Mucosa of rectum (tissue), 2 donors: ENCODE data around the gene PNLIPRP3.

Experiments
- H3K27ac ChIP-seq, 2 donors: one replicate each; pipeline ENCODE4 v1.7.0; 2013; ENCODE audit warnings: inconsistent platforms in 2 of 2, low read depth in 2 of 2, low read length in 2 of 2
- H3K27me3 ChIP-seq, 2 donors: one replicate each; pipeline ENCODE4 v1.7.0; 2013; ENCODE audit warnings: low read length in 2 of 2; ENCODE audit not compliant: control insufficient read depth in 2 of 2, insufficient read depth in 2 of 2
- H3K36me3 ChIP-seq, 2 donors: one replicate each; pipeline ENCODE4 v1.7.0; 2013; ENCODE audit warnings: low read length in 2 of 2; ENCODE audit not compliant: control insufficient read depth in 2 of 2, insufficient read depth in 2 of 2
- H3K4me1 ChIP-seq, 2 donors: one replicate each; pipeline ENCODE4 v1.7.0; 2013; ENCODE audit warnings: low read length in 2 of 2, mild to moderate bottlenecking in 1 of 2; ENCODE audit not compliant: control insufficient read depth in 2 of 2, insufficient read depth in 2 of 2
- H3K4me3 ChIP-seq, 2 donors: one replicate each; pipeline ENCODE4 v1.7.0; 2013; ENCODE audit warnings: low read length in 2 of 2
- H3K9ac ChIP-seq, 2 donors: one replicate each; pipeline ENCODE4 v1.7.0; 2013; ENCODE audit warnings: low read length in 2 of 2, low read depth in 1 of 2, mild to moderate bottlenecking in 1 of 2
- H3K9me3 ChIP-seq, 2 donors: one replicate each; pipeline ENCODE4 v1.7.0; 2013; ENCODE audit warnings: low read length in 2 of 2; ENCODE audit not compliant: control insufficient read depth in 2 of 2
- donor health status: healthy.
- donor health status: Normal muscosa, but diverticular disease.

Gene PNLIPRP3

GRCh38 chr10:116470071-116470470 lies 42.4 kb downstream of the PNLIPRP3 start:
- Histone ChIP-seq H3K27ac (no peak overlapping the region), H3K9me3 (no peaks in the 10 kb centered on the region), H3K4me1 (no peaks in the 10 kb centered on the region), H3K27me3 (no peaks in the 10 kb centered on the region), H3K9ac (no peak overlapping the region), H3K36me3 (no peaks in the 10 kb centered on the region), H3K4me3 (no peak overlapping the region)

GRCh38 chr10:116470768-116471415 lies 43.2 kb downstream of the PNLIPRP3 start:
- Histone ChIP-seq H3K36me3 (no peaks in the 10 kb centered on the region), H3K9ac (no peak overlapping the region), H3K4me1 (no peaks in the 10 kb centered on the region), H3K4me3 (no peak overlapping the region), H3K27me3 (no peaks in the 10 kb centered on the region), H3K9me3 (no peaks in the 10 kb centered on the region), H3K27ac (no peak overlapping the region)

DNA sequence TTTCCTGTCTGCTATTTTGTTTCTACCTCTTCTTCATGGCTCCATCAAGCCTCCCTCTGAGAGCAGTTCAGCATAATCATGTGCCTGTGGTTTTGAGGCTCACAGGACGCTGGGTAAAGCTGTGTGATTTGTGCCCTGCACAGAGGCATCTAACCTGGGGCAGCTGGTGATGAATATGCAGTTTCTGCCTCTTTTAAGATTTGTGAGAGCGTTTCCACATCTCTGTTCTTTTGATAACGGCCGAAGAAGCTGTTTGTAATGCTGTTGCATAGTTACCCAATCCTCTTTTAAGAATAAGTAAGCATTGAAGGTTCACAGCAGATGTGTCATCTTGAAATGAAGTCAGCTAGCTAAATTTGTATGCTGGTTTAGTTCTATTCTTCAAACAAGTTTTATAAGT lies 45.2 kb downstream of the PNLIPRP3 start:
- Histone ChIP-seq H3K9ac (no peak overlapping the region), H3K4me1 (no peaks in the 10 kb centered on the region), H3K4me3 (no peak overlapping the region), H3K36me3 (no peaks in the 10 kb centered on the region), H3K27me3 (no peaks in the 10 kb centered on the region), H3K9me3 (no peaks in the 10 kb centered on the region), H3K27ac (no peak overlapping the region)

DNA sequence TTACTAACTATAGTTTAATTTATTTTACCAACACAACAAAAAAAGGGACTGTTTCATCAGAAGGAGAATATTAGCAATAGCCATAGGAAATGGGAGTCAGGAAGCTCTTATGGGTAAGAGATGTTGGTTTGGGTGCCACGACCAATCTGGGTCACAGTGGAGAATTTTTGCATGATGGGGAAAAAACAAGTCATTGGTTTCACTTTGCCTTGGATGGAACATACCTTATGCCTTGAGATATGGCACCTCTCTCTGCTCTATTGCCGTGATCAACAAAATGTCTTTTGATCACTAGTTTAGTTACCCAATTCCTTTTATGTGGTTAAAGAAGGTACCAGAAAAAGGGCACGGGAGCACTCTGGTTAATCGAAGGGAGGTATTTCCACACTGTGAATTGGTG lies 48.2 kb downstream of the PNLIPRP3 start:
- no peaks in the 10 kb centered on the region for H3K4me1 ChIP-seq
- no peak overlapping the region for H3K4me3 ChIP-seq
- H3K9me3 ChIP-seq = no peaks in the 10 kb centered on the region
- H3K27ac ChIP-seq = no peak overlapping the region
- H3K36me3 ChIP-seq = no peaks in the 10 kb centered on the region
- H3K9ac ChIP-seq = no peak overlapping the region
- no peaks in the 10 kb centered on the region for H3K27me3 ChIP-seq

DNA sequence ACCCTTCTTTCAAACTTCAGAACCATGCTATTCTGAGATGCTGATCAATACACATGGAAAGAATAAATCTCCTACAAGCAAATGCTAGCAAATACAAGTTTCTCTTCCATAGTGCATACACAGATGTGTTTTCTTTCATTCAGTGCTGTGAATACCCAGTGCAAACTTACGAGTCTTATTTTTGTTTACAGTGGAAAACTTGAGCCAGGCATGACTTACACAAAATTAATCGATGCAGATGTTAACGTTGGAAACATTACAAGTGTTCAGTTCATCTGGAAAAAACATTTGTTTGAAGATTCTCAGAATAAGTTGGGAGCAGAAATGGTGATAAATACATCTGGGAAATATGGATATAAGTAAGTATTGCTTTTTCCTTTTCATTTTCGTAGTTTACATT lies 48.8 kb downstream of the PNLIPRP3 start:
- Histone ChIP-seq H3K4me1 (no peaks in the 10 kb centered on the region), H3K4me3 (no peak overlapping the region), H3K9ac (no peak overlapping the region), H3K27me3 (no peaks in the 10 kb centered on the region), H3K36me3 (no peaks in the 10 kb centered on the region), H3K9me3 (no peaks in the 10 kb centered on the region), H3K27ac (no peak overlapping the region)

DNA sequence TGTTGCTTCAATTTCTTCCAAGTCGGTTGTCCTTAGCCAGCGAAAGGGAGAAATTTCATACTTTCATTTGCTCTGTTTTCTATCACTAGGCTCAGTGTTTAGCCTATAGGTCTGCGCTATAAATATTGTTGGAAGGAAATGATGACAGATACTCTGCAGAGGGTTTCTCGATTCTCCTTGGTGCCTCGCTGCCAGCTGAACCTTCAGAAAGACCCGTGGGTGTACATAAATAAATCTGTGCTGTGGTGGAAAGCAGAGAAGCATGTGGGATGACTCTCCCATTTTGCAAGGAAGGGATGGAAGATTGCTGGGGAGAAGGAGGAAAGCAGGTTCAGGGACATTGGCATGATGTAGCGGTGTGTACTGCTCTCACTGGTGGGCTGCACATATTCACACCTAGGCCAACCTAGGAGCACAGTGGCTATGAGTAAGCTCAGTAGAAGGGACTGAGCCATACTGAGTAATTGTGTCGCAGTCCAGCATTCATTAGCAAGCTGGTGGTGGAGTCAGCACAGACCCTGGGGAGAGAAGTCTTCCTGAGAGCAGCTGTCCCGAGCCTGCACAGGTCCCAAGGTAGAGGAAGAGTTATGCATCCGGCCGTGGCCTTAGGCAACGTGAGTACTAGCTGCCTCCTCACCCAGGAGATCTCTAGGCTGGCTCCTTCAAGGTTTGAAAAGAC lies 50.5 kb downstream of the PNLIPRP3 start:
- no peaks in the 10 kb centered on the region for H3K27me3 ChIP-seq
- H3K9me3 ChIP-seq = no peaks in the 10 kb centered on the region
- H3K27ac ChIP-seq = no peak overlapping the region
- H3K36me3 ChIP-seq = no peaks in the 10 kb centered on the region
- H3K4me3 ChIP-seq = no peak overlapping the region
- no peak overlapping the region for H3K9ac ChIP-seq
- H3K4me1 ChIP-seq = no peaks in the 10 kb centered on the region

DNA sequence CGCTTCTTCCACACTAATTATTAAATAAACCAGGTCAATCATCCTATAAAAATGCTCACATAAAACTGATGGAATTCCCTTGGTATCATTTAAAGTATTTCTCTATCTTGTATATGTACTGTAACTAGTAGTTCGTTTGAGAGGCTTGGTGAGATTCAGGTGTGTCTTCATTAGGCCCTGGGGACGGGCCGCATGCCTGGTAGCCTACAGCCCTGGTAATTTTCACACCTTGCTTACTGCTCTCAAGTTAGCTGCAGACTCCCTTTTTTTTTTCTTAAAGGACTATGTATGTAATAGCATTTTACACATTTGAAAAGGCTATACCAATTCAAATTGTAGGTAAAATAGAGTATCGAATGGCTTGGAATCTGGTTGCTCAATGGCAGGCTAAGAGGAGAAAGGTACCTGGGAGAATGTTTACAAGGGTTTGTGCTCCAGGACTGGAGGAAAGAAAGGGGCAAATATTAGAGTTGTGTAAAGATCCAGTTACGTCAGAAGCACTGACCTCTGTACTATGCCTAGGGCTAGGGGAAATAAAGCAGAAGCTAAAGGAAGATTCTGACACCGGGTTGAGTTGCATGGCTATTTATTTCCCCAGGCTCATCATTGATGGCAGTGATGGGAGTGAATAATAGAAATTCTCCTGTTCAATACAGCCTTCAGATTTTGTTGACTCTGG lies 59.3 kb downstream of the PNLIPRP3 start:
- no peak overlapping the region for H3K9ac ChIP-seq
- H3K27me3 ChIP-seq = no peaks in the 10 kb centered on the region
- no peak overlapping the region for H3K4me3 ChIP-seq
- no peaks in the 10 kb centered on the region for H3K36me3 ChIP-seq
- no peak overlapping the region for H3K27ac ChIP-seq
- no peaks in the 10 kb centered on the region for H3K4me1 ChIP-seq
- no peaks in the 10 kb centered on the region for H3K9me3 ChIP-seq

GRCh38 chr10:116487522-116488430 lies 60.1 kb downstream of the PNLIPRP3 start:
- no peak overlapping the region for H3K27ac ChIP-seq
- H3K9ac ChIP-seq = no peak overlapping the region
- H3K9me3 ChIP-seq = no peaks in the 10 kb centered on the region
- H3K36me3 ChIP-seq = no peaks in the 10 kb centered on the region
- no peaks in the 10 kb centered on the region for H3K27me3 ChIP-seq
- no peaks in the 10 kb centered on the region for H3K4me1 ChIP-seq
- H3K4me3 ChIP-seq = no peak overlapping the region

- Histone ChIP-seq H3K4me1 (no peaks in the 10 kb centered on the region), H3K4me3 (no peak overlapping the region), H3K36me3 (no peaks in the 10 kb centered on the region), H3K9ac (no peak overlapping the region), H3K27ac (no peak overlapping the region), H3K9me3 (no peaks in the 10 kb centered on the region), H3K27me3 (no peaks in the 10 kb centered on the region)
These were observed 61.8 kb downstream of the PNLIPRP3 start for GRCh38 chr10:116489460-116489859.
